ENCODE measurements around the gene SLC43A1.

DNA sequence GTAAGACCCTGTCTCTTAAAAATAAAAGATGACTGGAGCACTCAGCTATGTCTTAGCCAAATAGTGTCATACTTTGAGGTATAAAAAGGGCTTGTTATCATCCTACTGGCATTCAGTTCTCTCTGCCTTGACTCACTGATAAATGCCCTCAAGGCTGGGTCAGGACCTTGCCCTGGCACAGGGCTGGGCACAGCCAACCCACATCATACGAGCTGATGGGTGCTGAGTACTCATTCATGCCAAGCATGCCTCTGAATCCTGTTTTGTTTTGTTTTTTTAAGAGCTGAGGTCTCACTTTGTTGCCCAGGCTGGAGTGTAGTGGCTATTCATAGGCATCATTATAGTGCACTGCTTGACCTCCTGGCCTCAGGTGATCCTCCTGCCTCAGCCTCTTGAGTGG, 23.8 kb upstream of the SLC43A1 start:
- TF ChIP-seq POLR2AphosphoS5 (IDR thresholded peaks at IDR 0.05; ENCODE audit: low read depth, low read length) (no peak), SP1 (IDR thresholded peaks at IDR 0.05; ENCODE audit: low read depth) (no peak), YY1 (IDR thresholded peaks at IDR 0.05; ENCODE audit: extremely low read depth, insufficient replicate concordance, low read depth, low read length) (no peak), ELF1 (IDR thresholded peaks at IDR 0.05; ENCODE audit: borderline replicate concordance, low read depth) (no peak), EZH2 (IDR thresholded peaks at IDR 0.05) (no peak), POLR2A (IDR thresholded peaks at IDR 0.05; ENCODE audit: borderline replicate concordance, extremely low read depth, insufficient read depth, insufficient read length) (no peak), CEBPB (IDR thresholded peaks at IDR 0.05; ENCODE audit: low read depth) (no peak), EZH2phosphoT487 (IDR thresholded peaks at IDR 0.05; ENCODE audit: borderline replicate concordance) (no peak), ZNF274 (IDR thresholded peaks at IDR 0.05; ENCODE audit: low read depth, low read length) (no peak), FOSL1 (IDR thresholded peaks at IDR 0.05; ENCODE audit: low read depth) (no peak)
- TF ChIP-seq, protein P1, sequence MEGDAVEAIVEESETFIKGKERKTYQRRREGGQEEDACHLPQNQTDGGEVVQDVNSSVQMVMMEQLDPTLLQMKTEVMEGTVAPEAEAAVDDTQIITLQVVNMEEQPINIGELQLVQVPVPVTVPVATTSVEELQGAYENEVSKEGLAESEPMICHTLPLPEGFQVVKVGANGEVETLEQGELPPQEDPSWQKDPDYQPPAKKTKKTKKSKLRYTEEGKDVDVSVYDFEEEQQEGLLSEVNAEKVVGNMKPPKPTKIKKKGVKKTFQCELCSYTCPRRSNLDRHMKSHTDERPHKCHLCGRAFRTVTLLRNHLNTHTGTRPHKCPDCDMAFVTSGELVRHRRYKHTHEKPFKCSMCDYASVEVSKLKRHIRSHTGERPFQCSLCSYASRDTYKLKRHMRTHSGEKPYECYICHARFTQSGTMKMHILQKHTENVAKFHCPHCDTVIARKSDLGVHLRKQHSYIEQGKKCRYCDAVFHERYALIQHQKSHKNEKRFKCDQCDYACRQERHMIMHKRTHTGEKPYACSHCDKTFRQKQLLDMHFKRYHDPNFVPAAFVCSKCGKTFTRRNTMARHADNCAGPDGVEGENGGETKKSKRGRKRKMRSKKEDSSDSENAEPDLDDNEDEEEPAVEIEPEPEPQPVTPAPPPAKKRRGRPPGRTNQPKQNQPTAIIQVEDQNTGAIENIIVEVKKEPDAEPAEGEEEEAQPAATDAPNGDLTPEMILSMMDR (IDR thresholded peaks at IDR 0.05 in 2 of 3, conservative IDR thresholded peaks at IDR 0.05 in 1 of 3; ENCODE audit: borderline replicate concordance in 1 of 3, insufficient read depth in 1 of 3, low read depth in 2 of 3, low read length in 2 of 3) = no peak
- TF ChIP-seq, protein P2, sequence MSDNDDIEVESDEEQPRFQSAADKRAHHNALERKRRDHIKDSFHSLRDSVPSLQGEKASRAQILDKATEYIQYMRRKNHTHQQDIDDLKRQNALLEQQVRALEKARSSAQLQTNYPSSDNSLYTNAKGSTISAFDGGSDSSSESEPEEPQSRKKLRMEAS (IDR thresholded peaks at IDR 0.05) = no peak
- TF ChIP-seq, protein P3, sequence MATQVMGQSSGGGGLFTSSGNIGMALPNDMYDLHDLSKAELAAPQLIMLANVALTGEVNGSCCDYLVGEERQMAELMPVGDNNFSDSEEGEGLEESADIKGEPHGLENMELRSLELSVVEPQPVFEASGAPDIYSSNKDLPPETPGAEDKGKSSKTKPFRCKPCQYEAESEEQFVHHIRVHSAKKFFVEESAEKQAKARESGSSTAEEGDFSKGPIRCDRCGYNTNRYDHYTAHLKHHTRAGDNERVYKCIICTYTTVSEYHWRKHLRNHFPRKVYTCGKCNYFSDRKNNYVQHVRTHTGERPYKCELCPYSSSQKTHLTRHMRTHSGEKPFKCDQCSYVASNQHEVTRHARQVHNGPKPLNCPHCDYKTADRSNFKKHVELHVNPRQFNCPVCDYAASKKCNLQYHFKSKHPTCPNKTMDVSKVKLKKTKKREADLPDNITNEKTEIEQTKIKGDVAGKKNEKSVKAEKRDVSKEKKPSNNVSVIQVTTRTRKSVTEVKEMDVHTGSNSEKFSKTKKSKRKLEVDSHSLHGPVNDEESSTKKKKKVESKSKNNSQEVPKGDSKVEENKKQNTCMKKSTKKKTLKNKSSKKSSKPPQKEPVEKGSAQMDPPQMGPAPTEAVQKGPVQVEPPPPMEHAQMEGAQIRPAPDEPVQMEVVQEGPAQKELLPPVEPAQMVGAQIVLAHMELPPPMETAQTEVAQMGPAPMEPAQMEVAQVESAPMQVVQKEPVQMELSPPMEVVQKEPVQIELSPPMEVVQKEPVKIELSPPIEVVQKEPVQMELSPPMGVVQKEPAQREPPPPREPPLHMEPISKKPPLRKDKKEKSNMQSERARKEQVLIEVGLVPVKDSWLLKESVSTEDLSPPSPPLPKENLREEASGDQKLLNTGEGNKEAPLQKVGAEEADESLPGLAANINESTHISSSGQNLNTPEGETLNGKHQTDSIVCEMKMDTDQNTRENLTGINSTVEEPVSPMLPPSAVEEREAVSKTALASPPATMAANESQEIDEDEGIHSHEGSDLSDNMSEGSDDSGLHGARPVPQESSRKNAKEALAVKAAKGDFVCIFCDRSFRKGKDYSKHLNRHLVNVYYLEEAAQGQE (IDR thresholded peaks at IDR 0.05; ENCODE audit: low read depth) = no peak
- TF ChIP-seq, protein P4, sequence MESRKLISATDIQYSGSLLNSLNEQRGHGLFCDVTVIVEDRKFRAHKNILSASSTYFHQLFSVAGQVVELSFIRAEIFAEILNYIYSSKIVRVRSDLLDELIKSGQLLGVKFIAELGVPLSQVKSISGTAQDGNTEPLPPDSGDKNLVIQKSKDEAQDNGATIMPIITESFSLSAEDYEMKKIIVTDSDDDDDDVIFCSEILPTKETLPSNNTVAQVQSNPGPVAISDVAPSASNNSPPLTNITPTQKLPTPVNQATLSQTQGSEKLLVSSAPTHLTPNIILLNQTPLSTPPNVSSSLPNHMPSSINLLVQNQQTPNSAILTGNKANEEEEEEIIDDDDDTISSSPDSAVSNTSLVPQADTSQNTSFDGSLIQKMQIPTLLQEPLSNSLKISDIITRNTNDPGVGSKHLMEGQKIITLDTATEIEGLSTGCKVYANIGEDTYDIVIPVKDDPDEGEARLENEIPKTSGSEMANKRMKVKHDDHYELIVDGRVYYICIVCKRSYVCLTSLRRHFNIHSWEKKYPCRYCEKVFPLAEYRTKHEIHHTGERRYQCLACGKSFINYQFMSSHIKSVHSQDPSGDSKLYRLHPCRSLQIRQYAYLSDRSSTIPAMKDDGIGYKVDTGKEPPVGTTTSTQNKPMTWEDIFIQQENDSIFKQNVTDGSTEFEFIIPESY (IDR thresholded peaks at IDR 0.05; ENCODE audit: extremely low read depth, insufficient replicate concordance, low read length) = no peak
